H1 (cell line): ENCODE results near the gene ASMT. TPM values are rescaled to one million over a fixed set of nuclear protein-coding genes. Genes with fewer than 3 reads are reported as not detected.

ENCODE experiments used
- CTCF ChIA-PET: fragments of 300-600 bp; sonication (Branson Sonifier 250); formaldehyde crosslinking; loops from one replicate; lab custom pipeline; 2021; ENCODE audit not compliant: partially characterized antibody; lab: Charles Lee
- POLR2A ChIA-PET: fragments of 300-600 bp; sonication (Branson Sonifier 250); formaldehyde crosslinking; loops from one replicate; lab custom pipeline; 2021; ENCODE audit warnings: inconsistent platforms; ENCODE audit not compliant: partially characterized antibody; lab: Charles Lee
- DNase-seq, 2 experiments: peaks; one replicate each; pipeline versions ENCODE4 v3.0.0 to v3.0.0-alpha.2; 2010 to 2022; ENCODE audit warnings: low spot score in 2 of 2, low read depth in 1 of 2, mixed read lengths in 1 of 2
- FAIRE-seq: peaks from 2 replicates; lab custom pipeline; 2011; peaks lifted over from hg19 to GRCh38; lab: Jason Lieb, UNC
- H2AFZ ChIP-seq: 2 replicates; pipeline ENCODE4 v1.8.1; 2012; ENCODE audit warnings: low read length, inconsistent platforms
- H2AK5ac ChIP-seq: 2 replicates; pipeline ENCODE4 v1.6.1; 2013; ENCODE audit warnings: low read depth, low read length
- H2BK120ac ChIP-seq: replicated peaks from 2 replicates; pipeline ENCODE3; 2013; ENCODE audit warnings: low read depth, low read length, inconsistent platforms
- H2BK12ac ChIP-seq: 2 replicates; pipeline ENCODE4 v1.6.1; 2013; ENCODE audit warnings: low read depth, low read length
- H2BK15ac ChIP-seq: 2 replicates; pipeline ENCODE4 v1.6.1; 2013; ENCODE audit warnings: low read length
- H2BK20ac ChIP-seq: 2 replicates; pipeline ENCODE4 v1.6.1; 2013; ENCODE audit warnings: low read length
- H2BK5ac ChIP-seq: 2 replicates; pipeline ENCODE4 v1.6.1; 2013; ENCODE audit warnings: low read depth, low read length
- H3K14ac ChIP-seq: 2 replicates; pipeline ENCODE4 v1.6.1; 2013; ENCODE audit warnings: inconsistent platforms; ENCODE audit not compliant: insufficient read length
- H3K18ac ChIP-seq: 2 replicates; pipeline ENCODE4 v1.6.1; 2013; ENCODE audit warnings: low read length; ENCODE audit errors: extremely low read depth
- H3K23ac ChIP-seq: 2 replicates; pipeline ENCODE4 v1.6.1; 2013; ENCODE audit warnings: inconsistent platforms; ENCODE audit not compliant: insufficient read length
- H3K23me2 ChIP-seq: 2 replicates; pipeline ENCODE4 v1.6.1; 2013; ENCODE audit warnings: low read depth, low read length
- H3K27ac ChIP-seq: 2 replicates; pipeline ENCODE4 v1.6.1; 2011; ENCODE audit warnings: low read depth, low read length, inconsistent platforms
- H3K27me3 ChIP-seq, 4 experiments: replicated peaks in 1 of 4; 1 replicate in 1 of 4; 2 replicates in 3 of 4; pipeline versions ENCODE4 v1.6.1 to v1.8.1; 2011 to 2013; ENCODE audit warnings: low read length in 3 of 4, mild to moderate bottlenecking in 3 of 4, inconsistent platforms in 2 of 4, mixed read lengths in 2 of 4, moderate library complexity in 1 of 4; ENCODE audit not compliant: control insufficient read depth in 3 of 4, insufficient read depth in 3 of 4; ENCODE audit errors: extremely low read depth in 1 of 4
- H3K36me3 ChIP-seq, 4 experiments: 2 replicates each; pipeline versions ENCODE4 v1.6.1 to v1.8.1; 2011 to 2013; ENCODE audit warnings: mild to moderate bottlenecking in 4 of 4, low read length in 3 of 4, moderate library complexity in 2 of 4, control low read depth in 1 of 4, inconsistent platforms in 1 of 4; ENCODE audit not compliant: insufficient read depth in 4 of 4, control insufficient read depth in 2 of 4
- H3K4ac ChIP-seq: replicated peaks from 2 replicates; pipeline ENCODE3; 2013; ENCODE audit warnings: low read length, low read depth, mixed read lengths, inconsistent platforms; ENCODE audit not compliant: insufficient read length
- H3K4me1 ChIP-seq, 4 experiments: replicated peaks in 1 of 4; 1 replicate in 1 of 4; 2 replicates in 3 of 4; pipeline versions ENCODE4 v1.6.1 to v1.8.1; 2011 to 2013; ENCODE audit warnings: low read length in 3 of 4, inconsistent platforms in 2 of 4, mixed read lengths in 1 of 4; ENCODE audit not compliant: insufficient read depth in 4 of 4, control insufficient read depth in 3 of 4
- H3K4me2 ChIP-seq, 2 experiments: 2 replicates each; pipeline versions ENCODE4 v1.6.1 to v1.8.1; 2011 to 2013; ENCODE audit warnings: low read depth in 2 of 2, low read length in 2 of 2, control low read depth in 1 of 2, inconsistent platforms in 1 of 2, mild to moderate bottlenecking in 1 of 2; ENCODE audit not compliant: insufficient read depth in 1 of 2
- H3K4me3 ChIP-seq, 4 experiments: fragments of 200-600, 300-600 bp in 1 of 4; sonication (generic), shearing (Covaris generic), sonication (Bioruptor Twin) in 1 of 4; 2 replicates each; pipeline versions ENCODE4 v1.5.1 to v1.8.1; 2011 to 2016; ENCODE audit warnings: low read length in 4 of 4, low read depth in 3 of 4, control low read depth in 2 of 4, inconsistent platforms in 2 of 4, mild to moderate bottlenecking in 2 of 4, mixed read lengths in 1 of 4, moderate library complexity in 1 of 4; ENCODE audit not compliant: insufficient read depth in 2 of 4; ENCODE audit errors: extremely low read depth in 1 of 4
- H3K56ac ChIP-seq: replicated peaks from 2 replicates; pipeline ENCODE3; 2013; ENCODE audit warnings: low read depth, mild to moderate bottlenecking, mixed read lengths, low read length, inconsistent platforms; ENCODE audit not compliant: insufficient read length
- H3K79me1 ChIP-seq: 2 replicates; pipeline ENCODE4 v1.6.1; 2013; ENCODE audit warnings: low read depth, low read length, control low read depth
- H3K79me2 ChIP-seq, 2 experiments: 2 replicates each; pipeline versions ENCODE4 v1.6.1 to v1.8.1; 2012 to 2013; ENCODE audit warnings: low read length in 2 of 2, mild to moderate bottlenecking in 2 of 2, inconsistent platforms in 1 of 2; ENCODE audit not compliant: insufficient read depth in 2 of 2, control insufficient read depth in 1 of 2
- H3K9ac ChIP-seq, 4 experiments: replicated peaks in 1 of 4; 1 replicate in 1 of 4; 2 replicates in 3 of 4; pipeline versions ENCODE4 v1.6.1 to v1.8.1; 2011 to 2013; ENCODE audit warnings: low read depth in 3 of 4, low read length in 3 of 4, control low read depth in 2 of 4, mild to moderate bottlenecking in 2 of 4, moderate library complexity in 2 of 4, inconsistent platforms in 1 of 4; ENCODE audit errors: extremely low read depth in 1 of 4
- H3K9me3 ChIP-seq, 2 experiments: 2 replicates each; pipeline versions ENCODE4 v1.6.1 to v1.8.1; 2012 to 2013; ENCODE audit warnings: mild to moderate bottlenecking in 2 of 2, moderate library complexity in 2 of 2, control low read depth in 1 of 2, inconsistent platforms in 1 of 2, low read depth in 1 of 2, low read length in 1 of 2, mixed read lengths in 1 of 2; ENCODE audit not compliant: insufficient read depth in 2 of 2
- H4K20me1 ChIP-seq, 2 experiments: replicated peaks in 1 of 2; 2 replicates each; pipeline versions ENCODE3 to v1.8.1; 2011 to 2013; ENCODE audit warnings: inconsistent platforms in 2 of 2, low read length in 2 of 2, mild to moderate bottlenecking in 1 of 2; ENCODE audit not compliant: insufficient read depth in 2 of 2, control insufficient read depth in 1 of 2
- H4K5ac ChIP-seq: 2 replicates; pipeline ENCODE4 v1.6.1; 2013; ENCODE audit warnings: low read length, low read depth, mixed read lengths, inconsistent platforms; ENCODE audit not compliant: insufficient read length
- H4K8ac ChIP-seq: 2 replicates; pipeline ENCODE4 v1.8.0; 2013; ENCODE audit warnings: mild to moderate bottlenecking, moderate library complexity, low read length, inconsistent platforms; ENCODE audit not compliant: insufficient read depth; ENCODE audit errors: extremely low read depth
- H4K91ac ChIP-seq: replicated peaks from 2 replicates; pipeline ENCODE3; 2013; ENCODE audit warnings: low read length, mixed read lengths, inconsistent platforms; ENCODE audit not compliant: insufficient read length
- WGBS, 2 experiments: shearing (Covaris generic) in 1 of 2; methylation state at CpG; one replicate each; pipeline versions ENCODE4 v1.1.6 to v1.1.7; 2013 to 2015; ENCODE audit warnings: low lambda C conversion rate in 2 of 2, mixed read lengths in 2 of 2, inconsistent platforms in 1 of 2, low coverage in 1 of 2, missing lambda C conversion rate in 1 of 2; ENCODE audit not compliant: insufficient replicate concordance in 2 of 2, insufficient coverage in 1 of 2, insufficient read length in 1 of 2; ENCODE audit errors: extremely low coverage in 1 of 2, missing lambda C conversion rate in 1 of 2; 5-methylcytosine and 5-hydroxymethylcytosine counted together
- polyA plus RNA-seq, 7 experiments: library from polyadenylated mRNA; depleted of rRNA in 3 of 7; stranded (reverse) in 5 of 7; unstranded in 2 of 7; fragments of >200 nt in 5 of 7; fragments of 200-250 nt in 2 of 7; gene quantifications; 1 replicate in 5 of 7; 2 replicates in 1 of 7; 4 replicates in 1 of 7; pipeline versions ENCODE4 v1.2.1 to v1.2.3, GENCODE V29; 2011 to 2013; ENCODE audit warnings: missing spikeins in 2 of 7, mixed read lengths in 2 of 7
- total RNA-seq: library from RNA; stranded (reverse); fragmentation: NEBNext Ultra II Directional; extraction: Animal tissue kit (Norgen Biotek cat#: 25700); gene quantifications from 2 replicates; pipeline ENCODE4 v1.2.1, GENCODE V29; 2021

The ASMT gene
- total and polyA plus RNA-seq, 2 of the 8 experiments (the other 6 are each of a cell fraction or from before 2014, with no cell fraction given) = 1.5 to 3.1 TPM

GRCh38 chrX:1629244-1629643 lies 14.4 kb downstream of the ASMT start:
- WGBS, 2 experiments = 84% methylated on average over 7 of the region's 7 CpGs; no CpG with 5 or more reads in 1 of the 2 experiments
- no peak overlapping the region for H3K4me3 ChIP-seq

More at GRCh38 chrX:1629244-1629643, 14.4 kb downstream of the ASMT start:
- Histone ChIP-seq H3K9me3 (no peaks in the 10 kb centered on the region), H3K4me2 (no peak overlapping the region), H4K8ac (no peak overlapping the region), H3K4ac (no peak overlapping the region), H3K9ac (no peak overlapping the region), H3K36me3 (no peaks in the 10 kb centered on the region; a peak in 1 of 8 replicates), H3K27me3 (no peaks in the 10 kb centered on the region; a peak in 1 of 7 replicates), H3K23ac (no peak overlapping the region), H2AFZ (no peak overlapping the region), H2AK5ac (no peak overlapping the region), H3K18ac (no peak overlapping the region), H3K4me1 (no peaks in the 10 kb centered on the region; a peak in 1 of 7 replicates), H3K27ac (no peak overlapping the region), H3K56ac (no peak overlapping the region), H3K14ac (no peak overlapping the region), H3K79me2 (no peaks in the 10 kb centered on the region), H3K23me2 (no peaks in the 10 kb centered on the region), H4K20me1 (no peaks in the 10 kb centered on the region), H2BK12ac (no peak overlapping the region), H4K91ac (no peak overlapping the region), H2BK20ac (no peak overlapping the region), H3K79me1 (no peaks in the 10 kb centered on the region), H2BK15ac (no peak overlapping the region), H4K5ac (no peak overlapping the region), H2BK5ac (no peak overlapping the region), H2BK120ac (no peak overlapping the region)
- POLR2A ChIA-PET = no interaction called here
- no peak for FAIRE-seq
- DNase-seq = no peak
- CTCF ChIA-PET = no interaction called here
